SH-SY5Y (cell line): ENCODE measurements around the gene ZNF516.

Experiments used
- GATA2 ChIP-seq: IDR thresholded peaks from 2 replicates; pipeline ENCODE4 v1.6.1; 2011; ENCODE audit warnings: mild to moderate bottlenecking, low read depth, low read length
- GATA3 ChIP-seq: IDR thresholded peaks from 2 replicates; pipeline ENCODE4 v1.6.1; 2011; ENCODE audit warnings: low read depth, mild to moderate bottlenecking, low read length, moderate library complexity

DNA sequence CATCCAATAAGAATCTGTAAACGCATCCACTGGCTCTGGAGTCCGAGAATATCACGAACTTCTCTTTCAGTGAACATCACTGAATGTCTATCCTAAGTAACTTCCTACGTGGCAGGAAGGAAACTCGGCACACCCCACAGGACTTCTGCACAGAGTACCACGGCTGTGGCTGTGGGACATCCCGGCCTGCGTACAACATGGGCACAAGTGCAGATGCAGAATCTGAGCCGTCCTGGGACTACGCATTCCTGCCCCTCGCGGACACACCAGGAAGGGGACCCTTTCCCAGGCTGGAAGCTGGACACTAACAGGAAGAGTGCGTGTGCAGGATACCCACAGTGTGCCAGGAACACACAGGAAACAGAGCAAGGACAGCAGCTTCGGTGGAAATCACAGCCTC lies 60.6 kb downstream of the ZNF516 start:
- TF ChIP-seq GATA2 (no peak), GATA3 (no peak)
